Activated CD4-positive, alpha-beta T cell treated with anti-CD3 and anti-CD28 coated beads, Interleukin-2, amount 50 U/mL, for 48 hours (primary cell): Measurements from ENCODE around the gene GMPR.

ENCODE experiments used
- DNase-seq, 2 experiments: peaks; one replicate each; pipeline ENCODE4 v3.0.0-alpha.2; 2020

The GMPR gene

DNA sequence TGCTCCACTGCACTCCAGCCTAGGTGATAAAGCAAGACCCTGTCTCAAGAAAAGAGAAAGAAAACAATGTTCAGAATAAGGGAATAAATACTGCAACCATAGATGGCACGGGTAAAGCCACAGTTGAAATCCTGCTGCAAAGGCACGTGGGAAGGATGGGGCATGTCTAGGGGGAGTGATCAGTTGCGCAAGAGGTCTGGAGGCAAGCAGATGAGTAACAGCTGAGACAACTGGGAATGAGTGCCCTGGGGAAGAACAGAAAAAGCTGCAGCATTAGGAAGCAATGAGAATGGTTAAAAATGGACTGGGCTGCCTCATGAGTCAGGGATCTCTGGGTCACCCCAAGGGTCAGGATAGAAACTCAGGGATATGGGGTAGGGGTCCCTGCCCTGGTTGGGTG lies 96.3 kb downstream of the GMPR start:
- no peak for DNase-seq

DNA sequence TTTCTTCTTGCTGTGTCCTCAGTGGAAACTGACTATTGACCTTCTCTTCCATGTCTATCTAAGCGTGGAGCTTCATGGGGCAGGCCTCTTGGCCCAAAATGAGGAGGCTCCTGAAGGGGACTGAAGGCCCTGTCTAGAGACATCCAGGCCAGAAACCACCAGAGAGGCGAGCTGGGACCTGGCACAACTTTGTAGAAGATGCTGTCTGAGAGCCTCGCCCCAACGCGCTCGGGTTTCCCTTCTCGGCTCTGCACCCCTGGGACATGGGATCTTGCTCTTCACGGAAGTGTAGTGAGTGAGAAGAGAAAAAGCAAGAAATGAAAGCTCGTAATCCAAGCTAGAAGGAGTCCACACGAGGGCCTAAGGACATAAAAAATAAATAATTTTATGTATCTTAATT lies 96.8 kb downstream of the GMPR start:
- no peak for DNase-seq

DNA sequence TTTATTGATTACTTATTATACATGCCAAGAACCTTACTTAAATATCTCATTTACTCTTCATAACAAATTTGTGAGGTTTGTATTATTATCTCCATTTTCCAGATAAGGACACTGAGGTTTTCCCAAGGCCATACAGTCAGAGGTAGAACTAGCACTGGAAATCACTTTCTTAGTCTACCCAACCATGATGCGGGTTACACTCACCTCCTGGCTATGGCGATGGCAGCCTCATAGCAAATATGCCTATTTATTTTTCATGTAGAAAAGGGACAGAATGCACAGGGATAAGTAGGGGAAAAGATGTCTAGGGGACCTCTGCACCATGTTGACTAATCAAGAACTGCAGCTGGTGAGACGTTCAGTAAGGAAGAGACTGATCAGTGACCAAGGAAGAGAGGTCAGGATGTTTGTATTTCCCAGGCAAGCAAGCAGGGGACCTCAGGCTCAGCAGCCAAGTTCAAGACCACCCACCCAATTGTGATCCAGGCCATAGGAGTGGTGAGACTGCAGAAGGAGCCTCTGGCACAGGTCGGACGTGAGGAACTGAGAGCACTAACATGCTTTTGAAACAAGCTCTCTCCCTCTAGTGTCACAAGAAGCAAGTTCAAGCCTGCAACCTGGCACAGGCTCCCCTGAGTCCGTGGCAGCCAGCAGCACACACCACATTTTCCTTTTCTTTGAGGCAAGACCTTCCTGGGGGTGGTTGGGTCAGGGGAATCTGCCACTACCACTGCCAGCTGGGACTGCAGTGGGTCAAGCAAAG lies 97.8 kb downstream of the GMPR start:
- DNase-seq: no peak

DNA sequence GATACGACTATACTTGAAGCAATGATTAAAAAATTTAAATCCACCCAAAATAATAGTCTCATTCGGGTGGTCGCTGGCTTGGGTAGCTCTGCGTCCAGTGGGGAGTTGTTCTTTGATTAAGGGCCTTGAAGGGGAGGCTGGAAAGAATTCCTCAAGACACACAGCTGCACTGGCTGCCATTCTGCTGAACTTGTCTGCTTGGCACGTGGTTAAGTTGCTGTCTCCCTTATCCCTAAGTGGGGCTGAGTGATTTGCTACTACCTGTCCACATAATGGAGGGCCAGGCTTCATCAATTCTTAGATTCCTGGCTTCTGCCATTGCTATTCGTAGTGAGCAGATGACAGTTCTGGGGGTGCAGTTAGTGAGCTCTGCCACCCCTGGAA lies 98.5 kb downstream of the GMPR start:
- no peak for DNase-seq

DNA sequence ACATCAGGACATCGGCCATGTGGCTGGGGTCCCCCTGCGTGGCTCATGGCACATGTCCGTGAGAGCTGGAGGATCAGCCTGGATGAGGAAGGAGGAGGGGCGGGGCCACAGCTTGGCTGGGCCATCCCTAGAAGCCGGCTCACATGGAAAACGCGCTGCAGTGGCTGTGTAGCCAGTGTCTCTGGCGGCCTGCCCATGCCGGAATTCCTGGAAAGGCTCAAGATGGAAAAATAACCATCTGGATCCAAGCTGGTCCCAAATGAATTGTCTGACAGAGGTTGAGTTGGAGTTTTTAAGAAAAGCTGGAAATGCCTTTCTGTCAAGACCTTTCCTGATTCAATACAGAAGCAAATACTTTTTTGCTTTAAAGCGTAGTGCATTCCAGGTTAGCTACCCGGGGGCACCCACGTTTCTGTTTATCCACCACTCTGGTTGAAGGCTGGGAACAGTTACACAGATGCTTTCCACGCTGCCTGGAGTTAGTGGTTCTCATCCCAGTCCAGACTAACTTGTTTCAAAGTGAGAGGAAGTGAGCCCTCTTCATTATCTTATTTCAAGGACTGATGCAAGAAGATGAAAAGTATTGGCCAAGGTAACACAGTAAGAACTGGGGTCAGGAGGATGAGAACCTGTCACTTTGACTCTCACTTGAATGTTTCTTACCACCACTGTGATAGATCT lies 99.0 kb downstream of the GMPR start:
- DNase-seq: no peak

DNA sequence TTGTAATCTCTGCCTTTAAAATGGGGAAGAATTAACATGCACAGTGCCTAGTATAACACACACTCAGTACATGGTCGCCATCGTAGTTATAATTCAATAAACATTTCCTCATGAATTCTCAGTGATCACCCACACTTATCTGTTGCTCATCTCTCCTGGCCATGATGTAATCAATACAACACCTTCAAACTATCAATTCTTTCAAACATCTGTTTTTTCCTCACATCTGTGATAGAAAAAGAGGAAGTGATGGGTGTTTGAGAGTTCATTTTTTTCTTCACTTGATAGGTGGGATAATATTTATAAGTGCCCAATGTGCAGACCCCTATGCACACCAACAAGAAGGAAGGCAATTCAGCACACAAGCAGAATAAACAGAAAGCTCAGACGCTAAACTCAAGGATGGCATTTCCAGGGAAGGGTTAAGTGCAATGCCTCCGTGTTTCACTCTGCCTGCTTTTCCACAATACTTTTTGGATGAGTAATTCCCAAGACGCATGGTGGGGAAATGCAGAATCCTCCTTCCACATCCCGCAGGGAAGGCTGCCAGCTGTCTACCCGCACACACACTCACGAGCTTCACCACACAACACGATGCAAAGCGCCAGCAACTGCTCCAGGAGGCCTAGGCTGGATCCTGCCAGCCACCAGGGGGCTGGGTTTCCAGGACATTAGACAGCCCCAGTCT lies 100.3 kb downstream of the GMPR start:
- DNase-seq: no peak

DNA sequence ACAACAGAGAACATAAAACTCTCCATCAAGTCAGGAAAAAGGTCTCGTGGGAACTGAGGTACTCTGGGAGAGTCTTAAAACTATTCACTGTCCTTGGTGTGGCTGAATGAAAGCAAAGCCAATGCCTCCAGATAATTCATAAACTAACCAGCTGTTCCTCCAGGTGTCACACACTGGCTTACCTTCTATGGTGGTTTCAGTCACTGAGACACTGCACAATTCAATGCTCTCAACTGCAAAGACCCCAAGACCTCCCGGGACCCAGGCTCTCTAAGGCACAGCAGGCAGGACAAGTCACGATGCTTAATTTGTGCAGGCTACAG lies 100.8 kb downstream of the GMPR start:
- no peak for DNase-seq

DNA sequence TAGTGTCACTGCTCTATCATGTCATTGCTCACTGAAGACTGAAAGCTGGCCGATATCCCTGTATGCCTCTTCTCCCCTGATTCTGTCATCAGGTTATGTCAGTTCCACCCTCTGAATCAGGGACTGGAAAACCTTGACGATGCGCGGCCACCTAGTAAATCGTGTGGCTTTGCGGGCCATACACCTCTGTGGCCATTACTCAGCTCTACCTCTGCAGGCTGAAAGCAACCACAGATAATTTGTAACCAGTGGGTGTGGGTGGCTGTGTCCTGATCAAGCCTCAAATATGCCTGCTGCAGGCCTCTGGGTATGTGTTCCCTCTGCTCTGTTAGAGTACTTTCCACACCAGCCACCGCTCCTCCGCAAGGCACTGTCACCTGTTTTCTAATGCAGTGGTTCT lies 105.2 kb downstream of the GMPR start:
- no peak for DNase-seq

DNA sequence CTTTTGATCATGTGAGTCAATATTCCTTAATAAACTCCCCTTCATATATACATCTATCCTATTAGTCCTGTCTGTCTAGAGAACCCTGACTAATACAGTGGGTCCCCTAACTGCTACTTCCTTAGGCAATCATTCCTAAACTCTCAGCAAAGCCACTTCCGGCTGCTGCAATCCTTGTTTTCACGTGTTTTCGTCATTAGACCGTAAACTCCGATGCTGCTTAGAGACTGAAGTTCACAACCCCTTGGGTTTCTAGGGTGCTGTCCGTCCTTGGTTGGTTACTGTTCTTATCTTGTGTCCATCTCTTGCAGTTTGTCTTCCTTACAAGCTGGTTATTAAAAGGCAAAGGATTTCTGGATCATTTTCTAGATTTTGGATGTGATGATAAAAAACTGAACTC lies 106.4 kb downstream of the GMPR start:
- DNase-seq: no peak
